ENCODE results near the gene CPED1.
"Not testable (repeated sequence)": the region's sequence is repeated elsewhere in the genome, so short reads cannot be mapped to it uniquely, and the experiment has no call there.

CPED1 gene

GRCh38 chr7:121119047-121119446, 130.5 kb downstream of the CPED1 start:
- no peak overlapping the region for H3K27ac ChIP-seq
- in situ Hi-C loops (cut with HindIII; ENCODE audit: low pct_ligation_motif_present, low sequenced_read_pairs) = no loop called here
- H3K27me3 ChIP-seq (replicated peaks) = no peaks in the 10 kb centered on the region
- TF ChIP-seq CTCF (IDR thresholded peaks at IDR 0.05; ENCODE audit: low read depth, low read length, missing control alignments) = no peak
- H3K36me3 ChIP-seq (replicated peaks) = no peaks in the 10 kb centered on the region
- no peak overlapping the region for H3K4me3 ChIP-seq (ENCODE audit: low read depth, low read length)
- DNase-seq = no peak

GRCh38 chr7:121123032-121123431, 134.5 kb downstream of the CPED1 start:
- no peak for DNase-seq
- H3K27ac ChIP-seq = no peak overlapping the region
- in situ Hi-C loops (cut with HindIII; ENCODE audit: low pct_ligation_motif_present, low sequenced_read_pairs) = no loop called here
- H3K4me3 ChIP-seq (ENCODE audit: low read depth, low read length) = no peak overlapping the region
- no peaks in the 10 kb centered on the region for H3K27me3 ChIP-seq (replicated peaks)
- no peak for TF ChIP-seq CTCF (IDR thresholded peaks at IDR 0.05; ENCODE audit: low read depth, low read length, missing control alignments)
- no peaks in the 10 kb centered on the region for H3K36me3 ChIP-seq (replicated peaks)

GRCh38 chr7:121125454-121125853, 136.9 kb downstream of the CPED1 start:
- H3K27ac ChIP-seq; H3K4me3 ChIP-seq (ENCODE audit: low read depth, low read length); H3K36me3 ChIP-seq (replicated peaks); DNase-seq; H3K27me3 ChIP-seq (replicated peaks): not testable (repeated sequence)
- in situ Hi-C loops (cut with HindIII; ENCODE audit: low pct_ligation_motif_present, low sequenced_read_pairs) = loop anchor here (25.0 kb wide), 1 partner anchor 212 kb away; the partner anchor contains the start of gene WNT16

GRCh38 chr7:121126201-121126600, 137.7 kb downstream of the CPED1 start:
- in situ Hi-C loops (cut with HindIII; ENCODE audit: low pct_ligation_motif_present, low sequenced_read_pairs) = loop anchor here (25.0 kb wide), 1 partner anchor 211 kb away; the partner anchor contains the start of gene WNT16
- no peaks in the 10 kb centered on the region for H3K36me3 ChIP-seq (replicated peaks)
- H3K4me3 ChIP-seq (ENCODE audit: low read depth, low read length) = no peak overlapping the region
- no peak for DNase-seq
- H3K27ac ChIP-seq = no peak overlapping the region
- H3K27me3 ChIP-seq (replicated peaks) = no peaks in the 10 kb centered on the region
- no peak for TF ChIP-seq CTCF (IDR thresholded peaks at IDR 0.05; ENCODE audit: low read depth, low read length, missing control alignments)

GRCh38 chr7:121126801-121127534, 138.5 kb downstream of the CPED1 start:
- Histone ChIP-seq H3K36me3 (replicated peaks) (no peaks in the 10 kb centered on the region), H3K27ac (no peak overlapping the region), H3K27me3 (replicated peaks) (no peaks in the 10 kb centered on the region), H3K4me3 (ENCODE audit: low read depth, low read length) (no peak overlapping the region)
- no peak for TF ChIP-seq CTCF (IDR thresholded peaks at IDR 0.05; ENCODE audit: low read depth, low read length, missing control alignments)
- in situ Hi-C loops (cut with HindIII; ENCODE audit: low pct_ligation_motif_present, low sequenced_read_pairs) = loop anchor here (25.0 kb wide), 1 partner anchor 210 kb away; the partner anchor contains the start of gene WNT16
- no peak for DNase-seq

GRCh38 chr7:121132940-121133339, 144.4 kb downstream of the CPED1 start:
- no peaks in the 10 kb centered on the region for H3K36me3 ChIP-seq (replicated peaks)
- no peak for DNase-seq
- H3K4me3 ChIP-seq (ENCODE audit: low read depth, low read length) = no peak overlapping the region
- no peak for TF ChIP-seq CTCF (IDR thresholded peaks at IDR 0.05; ENCODE audit: low read depth, low read length, missing control alignments)
- H3K27me3 ChIP-seq (replicated peaks) = no peaks in the 10 kb centered on the region
- in situ Hi-C loops (cut with HindIII; ENCODE audit: low pct_ligation_motif_present, low sequenced_read_pairs) = loop anchor here (25.0 kb wide), 1 partner anchor 204 kb away; the partner anchor contains the start of gene WNT16
- H3K27ac ChIP-seq = no peak overlapping the region
